HG03025 (cell line): ENCODE results near the gene N4BP2L2.
"Not testable (repeated sequence)": the region's sequence is repeated elsewhere in the genome, so short reads cannot be mapped to it uniquely, and the experiment has no call there.

ENCODE experiments used
- ATAC-seq: cut with Tn5 transposase; IDR thresholded peaks from one replicate; pipeline ENCODE4 v1.9.1; 2021; ENCODE audit warnings: mild to moderate bottlenecking, moderate library complexity; ENCODE audit not compliant: unreplicated experiment, low FRiP score

The N4BP2L2 gene

DNA sequence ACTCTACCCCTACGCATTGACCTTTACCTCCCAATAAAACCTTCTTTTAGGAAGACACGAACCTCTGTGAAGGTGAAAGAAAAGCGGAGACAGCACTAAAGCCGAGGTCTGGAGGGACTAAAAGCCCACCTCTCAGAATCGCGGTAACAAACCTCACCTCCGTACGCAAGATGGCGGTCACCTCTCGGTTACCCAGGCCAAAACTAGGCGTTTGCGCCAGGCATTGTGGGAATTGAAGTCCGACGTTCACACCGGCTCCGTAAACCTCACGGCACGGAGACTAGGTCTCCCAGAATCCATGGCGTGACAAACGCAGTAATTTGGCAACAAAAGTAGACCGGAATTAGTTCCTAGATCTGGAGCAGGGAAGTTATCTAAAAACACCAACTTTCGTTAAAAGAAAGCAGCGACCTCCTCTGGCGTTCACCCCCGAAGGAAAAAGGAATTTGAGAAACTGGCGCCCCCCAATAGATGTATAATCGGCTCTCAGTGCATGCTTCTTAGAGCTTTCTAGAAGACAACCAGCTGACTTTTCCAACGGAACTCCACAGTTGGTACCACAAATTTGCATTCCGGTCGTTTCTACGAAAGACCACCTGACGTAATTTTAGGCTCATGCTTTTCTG lies at the start of gene N4BP2L2:
Gene N4BP2L2 (minus strand): TSS at position 175 of the 626 bp plus-strand sequence. CDS start 1,768 bp downstream, outside the sequence.
- peak; percentile 97 for ATAC-seq

DNA sequence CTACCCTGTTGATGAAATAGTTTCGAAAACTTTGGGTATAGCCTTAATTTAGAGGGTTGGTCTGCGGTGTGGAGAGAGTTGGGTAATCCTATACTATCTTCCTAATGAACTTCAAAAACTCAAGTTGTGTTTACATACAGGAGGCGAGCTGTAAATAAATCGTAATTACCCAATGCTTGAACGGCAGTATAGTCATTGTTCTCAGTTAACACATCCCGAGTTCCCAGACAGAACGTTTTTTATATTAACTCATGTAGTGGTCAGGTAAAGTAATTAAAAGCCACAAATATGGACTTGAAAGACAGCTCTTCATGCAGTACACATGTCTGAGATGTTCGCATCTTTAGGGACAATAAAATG lies 49.2 kb upstream of the N4BP2L2 start:
- no peak for ATAC-seq

DNA sequence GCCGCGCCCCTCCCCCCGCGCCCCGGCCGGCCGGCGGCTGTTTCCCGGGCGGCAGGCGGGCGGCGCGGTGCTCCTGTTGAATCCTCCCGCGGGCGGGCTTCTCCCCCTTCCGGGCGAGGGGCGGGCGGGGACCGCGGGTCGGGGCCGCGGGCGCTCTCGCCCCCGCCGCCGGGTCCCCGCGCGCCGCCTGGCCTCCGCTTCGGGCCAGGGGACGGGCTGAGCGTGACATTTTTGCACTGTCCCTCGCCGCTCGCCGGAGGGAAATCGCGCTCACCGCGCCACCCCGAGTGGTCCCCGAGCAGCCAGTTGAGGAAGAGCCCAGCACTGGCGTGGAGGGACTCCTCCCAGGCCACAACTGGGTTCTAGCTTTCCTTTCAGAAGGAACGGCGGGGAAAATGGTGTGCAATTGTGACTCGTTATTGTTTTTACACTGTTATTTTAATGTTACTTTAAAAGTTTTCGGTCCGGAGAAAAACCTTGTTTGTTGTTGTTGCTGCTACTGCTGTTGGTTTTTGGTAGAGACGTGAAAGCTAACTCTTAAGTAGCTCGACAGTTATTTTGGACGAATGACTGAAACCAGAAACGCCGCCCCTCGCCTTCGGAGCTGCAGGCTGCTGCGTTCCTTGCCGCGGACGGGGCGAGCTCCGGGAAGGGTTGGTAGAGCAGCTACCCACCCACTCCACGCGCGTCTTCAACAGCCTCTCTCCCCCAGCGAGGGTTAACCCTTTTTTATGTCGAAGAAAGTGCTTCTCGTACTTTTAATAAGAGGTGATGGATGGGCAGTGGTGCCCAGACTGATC lies 48.6 kb upstream of the N4BP2L2 start:
- ATAC-seq: peak; percentile 45

DNA sequence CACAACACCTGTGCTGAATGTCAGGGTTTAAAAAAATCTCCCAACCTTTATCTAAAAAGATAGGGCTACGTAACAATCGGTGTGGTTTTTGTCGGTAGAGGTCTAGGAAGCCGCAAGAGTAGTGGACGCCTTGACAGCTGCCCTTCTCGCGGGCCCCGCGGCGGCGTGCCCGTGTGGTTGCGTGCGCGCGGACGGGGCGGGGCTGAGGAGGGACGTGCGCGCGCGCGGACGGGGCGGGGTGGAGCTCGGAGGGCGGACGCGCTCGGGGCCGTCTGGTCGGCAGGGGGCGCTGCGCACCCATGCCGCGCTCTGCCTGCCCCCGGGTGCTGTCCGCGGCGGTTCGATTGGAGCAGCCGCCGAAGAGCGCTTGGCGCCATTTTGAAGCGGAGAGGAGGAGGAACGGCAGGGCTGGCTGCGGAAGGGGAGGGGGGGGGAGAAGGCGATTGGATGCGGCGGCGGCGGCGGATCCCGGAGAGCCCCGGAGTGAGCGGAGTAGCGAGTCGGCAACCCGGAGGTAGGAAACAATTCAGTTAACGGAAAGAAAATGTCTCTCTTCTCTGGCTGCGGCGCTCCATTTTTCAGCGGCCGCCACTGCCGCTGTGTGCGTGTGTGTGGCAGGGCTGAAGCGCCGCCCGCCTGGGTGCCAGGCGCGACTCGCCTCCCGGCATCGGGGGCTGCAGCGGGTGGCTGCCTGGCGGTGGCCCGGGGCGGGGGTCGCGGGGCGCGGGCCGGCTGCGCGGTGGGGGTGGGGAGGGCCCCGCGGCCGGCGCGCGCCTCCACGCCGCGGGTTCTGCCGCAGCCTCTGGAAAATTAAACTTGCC lies 47.7 kb upstream of the N4BP2L2 start, which contains the start of gene PDS5B:
Gene PDS5B (plus strand): TSS at position 373 of the 821 bp plus-strand sequence. CDS start 62,321 bp downstream, outside the sequence.
- peak; percentile 72 for ATAC-seq

DNA sequence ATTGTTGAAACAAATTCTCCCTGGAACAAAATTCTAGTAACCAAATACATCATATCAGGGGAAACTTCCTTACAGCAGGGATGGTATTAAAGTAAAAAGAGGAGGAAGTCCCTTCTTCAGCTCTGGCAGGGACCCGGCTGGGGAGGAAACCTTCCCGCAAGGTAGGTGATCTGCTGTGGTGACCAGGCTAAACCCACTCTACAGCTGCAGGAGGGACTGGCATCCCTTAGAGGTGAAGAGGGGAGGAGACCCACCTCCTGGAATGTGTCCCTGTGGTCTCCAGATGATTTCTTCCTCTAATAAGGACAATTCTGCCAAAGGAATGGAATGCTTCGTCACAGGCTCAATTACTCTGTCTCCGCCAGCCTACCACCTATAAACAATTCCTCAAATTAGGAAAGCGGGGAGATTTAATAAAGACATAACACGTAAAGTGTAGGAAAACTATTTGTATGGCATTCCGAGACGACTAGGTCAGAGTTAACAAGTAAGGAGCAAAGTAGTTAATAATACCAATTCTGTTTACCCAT lies 47.0 kb upstream of the N4BP2L2 start:
- ATAC-seq: no peak

DNA sequence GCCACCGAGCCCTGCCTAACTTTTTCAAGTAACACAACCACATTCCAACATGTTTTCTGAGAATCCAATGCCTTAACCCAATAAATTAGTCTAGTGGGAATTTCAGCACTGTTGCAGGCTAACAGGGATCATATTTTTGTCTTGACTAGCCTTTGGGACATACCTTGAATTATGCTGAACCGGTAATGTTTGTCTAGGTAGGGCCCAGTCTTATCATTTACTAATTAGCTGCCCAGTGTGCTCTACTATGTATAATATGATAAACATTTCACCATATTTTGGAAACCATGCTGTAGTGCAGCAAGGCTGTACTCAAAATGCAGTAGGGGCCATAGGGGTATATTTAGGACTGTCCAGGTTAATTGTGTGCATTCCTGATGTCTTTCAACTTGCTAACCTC lies 44.4 kb upstream of the N4BP2L2 start:
- ATAC-seq: no peak

DNA sequence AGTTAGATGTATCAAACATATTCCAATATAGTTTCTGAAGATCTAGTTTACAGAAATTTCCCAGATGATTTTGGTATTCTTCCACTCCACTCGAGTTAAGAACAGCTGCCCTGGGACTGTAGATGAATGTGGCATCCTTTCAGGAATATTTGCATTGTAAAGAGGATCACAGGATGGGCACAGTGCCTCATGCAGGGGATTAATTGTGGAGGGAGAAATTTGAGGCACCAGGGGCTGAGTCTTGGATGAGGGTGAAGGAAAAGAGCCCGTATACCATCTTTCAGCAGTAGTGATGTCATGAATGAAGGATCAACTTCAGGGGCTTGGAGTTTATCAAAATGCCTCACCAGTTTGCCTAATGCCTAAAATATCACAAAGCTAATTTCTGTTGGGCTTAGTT lies 43.7 kb upstream of the N4BP2L2 start:
- no peak for ATAC-seq

DNA sequence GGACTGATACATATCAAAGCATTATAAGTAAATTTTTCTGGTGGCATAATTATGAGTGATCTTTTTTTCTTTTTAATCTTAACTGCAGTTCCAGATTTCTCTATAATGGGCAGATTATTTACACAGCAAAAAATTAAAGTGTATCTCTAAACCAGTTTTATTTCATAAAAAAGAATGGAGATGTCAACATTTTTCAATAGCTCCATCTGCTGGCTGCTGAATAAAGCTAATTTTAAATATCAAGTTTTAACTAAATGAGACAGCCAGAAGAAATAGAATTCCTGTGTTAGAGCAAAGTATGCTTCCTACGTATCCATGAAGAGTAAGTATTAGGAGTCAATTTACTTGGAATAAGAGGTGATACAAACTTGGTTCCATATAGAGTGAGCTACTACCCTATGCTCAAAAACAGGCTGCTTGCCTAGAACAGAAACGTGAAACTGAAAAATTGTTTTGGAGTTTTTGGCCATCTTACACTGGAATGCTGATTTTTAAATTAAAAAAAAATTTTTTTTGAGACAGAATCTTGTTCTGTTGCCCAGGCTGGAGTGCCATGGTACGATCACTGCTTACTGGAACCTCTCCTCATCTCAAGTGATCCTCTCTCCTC lies 42.7 kb upstream of the N4BP2L2 start:
- no peak for ATAC-seq

DNA sequence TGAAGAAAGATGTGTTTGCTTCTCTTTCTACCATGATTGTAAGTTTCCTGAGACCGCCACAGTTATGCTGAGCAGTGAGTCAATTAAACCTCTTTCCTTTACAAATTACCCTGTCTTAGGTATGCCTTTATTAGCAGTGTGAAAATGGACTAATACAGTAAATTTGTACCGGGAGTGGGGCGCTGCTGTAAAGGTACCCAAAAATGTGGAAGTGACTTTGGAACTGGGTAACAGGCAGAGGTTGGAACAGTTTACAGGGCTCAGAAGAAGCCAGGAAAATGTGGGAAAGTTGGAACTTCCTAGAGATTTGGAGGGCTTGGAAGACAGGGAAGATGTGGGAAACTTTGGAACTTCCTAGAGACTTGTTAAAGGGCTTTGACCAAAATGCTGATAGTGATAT lies 38.4 kb upstream of the N4BP2L2 start:
- ATAC-seq: no peak

DNA sequence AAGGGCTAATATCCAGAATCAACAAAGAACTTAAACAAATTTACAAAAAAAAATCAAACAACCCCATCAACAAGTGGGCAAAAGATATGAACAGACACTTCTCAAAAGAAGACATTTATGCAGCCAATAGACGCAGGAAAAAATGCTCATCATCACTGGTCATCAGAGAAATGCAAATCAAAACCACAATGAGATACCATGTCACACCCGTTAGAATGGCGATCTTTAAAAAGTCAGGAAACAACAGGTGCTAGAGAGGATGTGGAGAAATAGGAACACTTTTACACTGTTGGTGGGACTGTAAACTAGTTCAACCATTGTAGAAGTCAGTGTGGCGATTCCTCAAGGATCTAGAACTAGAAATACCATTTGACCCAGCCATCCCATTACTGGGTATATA lies 37.1 kb upstream of the N4BP2L2 start:
- not testable (repeated sequence) for ATAC-seq

DNA sequence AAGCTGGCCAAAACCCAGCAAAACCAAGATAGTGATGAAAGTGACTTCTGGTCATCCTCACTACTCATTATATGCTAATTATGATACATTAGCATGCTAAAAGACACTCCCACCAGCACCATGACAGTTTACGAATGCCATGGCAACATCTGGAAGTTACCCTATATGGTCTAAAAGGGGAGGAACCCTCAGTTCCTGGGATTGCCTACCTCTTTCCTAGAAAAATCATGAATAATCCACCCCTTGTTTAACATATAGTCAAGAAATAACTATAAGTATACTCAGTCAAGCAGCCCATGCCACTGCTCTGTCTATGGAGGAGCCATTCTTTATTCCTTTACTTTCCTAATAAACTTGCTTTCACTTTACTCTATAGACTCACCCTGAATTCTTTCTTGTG lies 22.2 kb upstream of the N4BP2L2 start:
- not testable (repeated sequence) for ATAC-seq

DNA sequence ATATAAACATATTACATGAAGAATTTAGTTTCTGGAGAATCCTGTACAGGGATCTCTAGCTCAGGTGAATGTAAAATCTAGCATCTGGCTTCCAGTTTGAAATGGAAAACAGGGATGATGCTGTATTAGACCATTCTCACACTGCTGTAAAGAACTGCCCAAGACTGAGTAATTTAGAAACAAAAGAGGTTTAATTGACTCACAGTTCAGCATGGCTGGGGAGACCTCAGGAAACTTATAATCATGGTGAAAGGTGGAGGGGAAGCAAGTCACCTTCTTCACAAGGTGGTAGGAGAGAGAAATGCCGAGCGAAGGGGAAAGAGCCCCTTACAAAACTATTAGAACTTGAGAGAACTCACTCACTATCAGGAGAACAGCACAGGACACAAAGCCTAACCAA lies 17.0 kb upstream of the N4BP2L2 start:
- ATAC-seq: no peak

DNA sequence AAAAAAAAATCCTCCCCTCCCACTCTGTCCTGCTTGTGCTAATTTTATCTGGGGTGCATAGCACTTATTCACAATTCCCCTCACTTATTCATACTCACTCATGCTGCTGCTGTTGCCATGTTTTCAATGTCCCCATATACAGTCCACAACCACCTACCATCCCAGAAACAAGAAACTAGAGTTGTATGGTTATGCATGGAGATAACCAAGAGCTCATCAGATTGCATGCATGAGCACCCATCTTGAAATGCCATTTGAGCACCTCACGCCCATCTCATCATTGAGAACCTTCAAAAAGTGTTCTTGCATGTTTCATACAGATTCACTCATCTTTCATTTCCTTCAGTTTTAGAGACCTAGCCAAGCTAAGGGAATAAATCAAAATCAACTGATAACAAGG lies 15.1 kb upstream of the N4BP2L2 start:
- no peak for ATAC-seq

DNA sequence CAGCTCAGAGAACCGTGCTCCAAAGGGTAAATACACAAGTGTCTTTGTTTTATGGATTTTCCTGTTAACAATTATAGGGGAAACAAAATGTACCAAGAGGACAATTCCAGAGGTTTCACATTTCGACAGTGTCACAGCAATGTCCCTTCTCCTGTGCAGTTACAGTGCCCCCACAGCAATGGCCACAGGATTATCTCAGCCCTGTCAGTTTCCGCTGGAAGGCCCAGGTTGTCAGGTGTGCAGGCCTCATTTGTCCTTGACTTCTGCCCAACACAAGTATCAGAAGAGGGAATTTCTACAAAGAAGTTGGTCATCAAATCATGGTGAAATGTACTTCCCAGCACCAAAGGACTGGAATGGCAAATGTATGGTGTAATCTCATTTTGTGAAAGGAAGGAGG lies 11.2 kb upstream of the N4BP2L2 start:
- ATAC-seq: no peak

DNA sequence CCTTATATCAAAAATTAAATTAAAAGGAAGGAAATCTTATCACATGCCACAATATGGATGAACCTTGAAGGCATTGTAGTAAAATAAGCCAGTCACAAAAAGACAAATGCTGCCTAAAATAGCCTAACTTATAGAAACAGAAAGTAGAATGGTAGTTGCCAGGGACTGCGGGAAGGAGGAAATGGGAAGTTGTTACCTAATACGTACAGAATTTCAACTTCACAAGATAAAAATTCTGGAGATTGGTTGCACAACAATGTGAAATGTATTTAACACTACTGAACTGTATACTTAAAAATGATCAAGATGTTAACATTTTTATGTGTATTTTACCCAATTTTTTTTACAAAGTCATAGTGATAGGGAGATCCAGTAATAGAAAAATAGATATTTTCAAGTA lies 10.2 kb upstream of the N4BP2L2 start:
- no peak for ATAC-seq

DNA sequence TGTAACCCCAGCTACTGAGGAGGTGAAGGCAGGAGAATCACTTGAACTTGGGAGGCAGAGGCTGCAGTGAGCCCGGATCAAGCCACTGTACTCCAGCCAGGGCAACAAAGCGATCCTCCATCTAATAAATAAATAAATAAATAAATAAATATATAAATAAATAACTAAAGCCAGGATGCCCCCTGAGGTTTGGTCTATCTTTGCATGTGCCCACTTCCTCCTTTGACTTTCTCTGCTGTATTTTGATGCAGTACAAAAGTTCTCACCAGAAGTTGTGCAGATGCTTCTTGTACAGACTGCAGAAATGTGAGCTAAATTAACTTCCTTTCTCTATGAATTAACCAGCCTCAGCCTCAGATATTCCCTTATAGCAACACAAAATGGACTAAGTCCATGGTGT lies 6.5 kb upstream of the N4BP2L2 start:
- ATAC-seq: no peak

DNA sequence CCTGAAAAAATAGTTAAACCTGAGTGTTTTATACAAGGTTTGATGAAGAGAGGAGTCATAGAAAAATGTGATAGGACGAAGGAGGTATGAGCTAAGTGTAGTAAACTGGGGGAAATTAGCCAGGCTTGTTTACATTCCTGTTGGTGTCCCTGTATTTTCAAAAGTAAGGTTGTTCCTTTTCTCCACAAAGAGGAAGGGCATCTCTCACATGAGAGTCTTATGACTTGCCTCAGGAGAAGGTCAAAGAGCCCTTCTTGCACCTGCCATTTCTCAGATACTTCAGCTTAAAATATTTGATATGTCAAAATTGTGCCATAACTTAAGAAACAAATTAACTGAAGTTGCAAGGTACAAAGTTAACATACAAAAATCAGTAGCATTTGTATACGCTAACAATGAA lies 3.6 kb upstream of the N4BP2L2 start:
- ATAC-seq: no peak

DNA sequence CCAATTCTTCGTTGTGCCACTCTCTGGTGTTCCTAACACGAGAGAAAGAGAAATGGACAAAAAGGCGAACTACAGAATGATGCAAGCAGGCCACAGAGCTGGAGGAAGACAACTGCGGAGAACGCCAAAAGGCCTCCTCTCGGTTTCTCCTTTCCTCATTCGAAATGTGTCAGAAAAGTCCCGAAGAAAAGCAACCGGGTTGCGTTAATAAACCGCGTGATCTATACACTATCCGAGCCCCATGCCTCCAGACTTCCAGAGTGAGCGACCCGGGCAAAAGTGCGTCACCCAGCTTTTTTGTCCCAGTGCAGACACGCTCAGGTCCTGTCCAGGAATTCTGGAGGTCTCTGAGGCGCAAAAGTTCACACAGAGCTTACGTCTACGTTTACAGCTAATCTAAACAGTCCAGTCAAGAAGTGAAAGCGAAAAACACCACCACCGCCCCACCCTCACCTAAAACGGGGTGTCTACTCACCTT lies 413 bp downstream of the N4BP2L2 start:
- ATAC-seq: peak; percentile 90

DNA sequence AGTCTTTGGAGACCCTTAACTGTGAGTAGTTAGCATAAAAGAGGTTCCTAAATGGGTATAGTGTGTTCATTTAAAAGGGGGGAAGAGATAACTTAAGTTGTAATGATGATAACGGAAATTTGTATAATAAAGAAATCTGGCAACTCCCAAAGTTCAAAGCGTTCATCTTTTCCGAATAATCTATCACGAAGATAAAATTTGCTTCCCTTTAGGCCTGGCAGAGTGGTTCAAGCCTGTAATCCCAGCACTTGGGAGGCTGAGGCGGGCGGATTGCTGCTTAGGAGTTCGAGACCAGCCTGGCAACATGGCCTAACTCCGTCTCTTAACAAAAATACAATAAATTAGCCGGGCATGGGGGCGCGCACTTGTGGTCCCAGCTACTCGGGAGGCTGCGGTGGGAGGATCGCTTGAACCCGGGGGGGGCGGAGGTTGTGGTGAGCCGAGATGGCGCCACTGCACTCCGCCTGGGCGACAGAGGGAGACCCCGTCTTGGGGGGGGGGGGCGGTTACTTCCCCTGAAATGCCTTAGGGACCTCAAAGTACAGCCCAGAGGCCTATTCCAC lies 934 bp downstream of the N4BP2L2 start:
- no peak for ATAC-seq

DNA sequence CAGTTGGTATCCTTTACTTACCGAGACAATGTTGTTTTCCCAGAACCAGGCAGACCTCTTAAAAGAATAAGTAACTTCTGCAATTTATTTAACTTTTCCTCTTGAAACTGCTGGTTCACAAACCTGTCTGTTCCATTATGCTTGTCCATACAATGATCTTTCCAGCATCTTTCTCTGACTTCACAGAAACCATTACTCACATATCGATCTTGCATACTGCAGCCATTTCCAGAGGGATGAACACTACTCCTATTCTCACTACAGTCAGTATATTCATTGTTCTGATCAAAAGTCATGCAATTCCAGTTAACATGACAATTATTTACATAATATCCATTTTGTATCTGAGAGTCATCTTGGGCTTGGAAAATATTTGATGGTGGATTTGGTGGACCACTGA lies 2.8 kb downstream of the N4BP2L2 start:
- ATAC-seq: no peak
